Superior temporal gyrus (tissue), 1 donor: Measurements from ENCODE around the gene NHSL2.
"Not testable (repeated sequence)": the region's sequence is repeated elsewhere in the genome, so short reads cannot be mapped to it uniquely, and the experiment has no call there.

Experiments used
- DNase-seq: peaks from one replicate; pipeline ENCODE4 v3.0.0-alpha.2; 2016; ENCODE audit errors: extremely low spot score

Gene NHSL2

DNA sequence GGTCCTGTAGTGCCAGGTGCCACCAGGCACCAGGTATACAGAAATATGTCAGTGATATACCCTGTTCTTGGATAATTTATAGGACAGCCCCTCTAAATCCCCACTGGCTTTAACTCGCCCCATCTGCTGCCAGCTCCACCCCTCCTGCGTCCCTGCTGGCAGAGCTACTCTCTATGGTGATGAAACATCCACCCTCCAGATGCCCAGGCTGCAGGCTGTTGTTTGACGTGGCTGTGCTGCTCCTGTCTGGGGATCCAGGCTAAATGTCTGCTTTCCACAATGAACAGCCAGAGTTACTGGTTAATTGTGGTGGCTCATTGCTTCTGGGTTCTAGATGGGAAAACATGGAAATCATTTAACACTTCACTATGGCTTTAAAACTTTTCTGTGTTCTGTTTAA lies 12.9 kb downstream of the NHSL2 start:
- DNase-seq: no peak

GRCh38 chrX:71927040-71927439 lies 16.4 kb downstream of the NHSL2 start:
- no peak for DNase-seq

GRCh38 chrX:71928856-71929255 lies 18.2 kb downstream of the NHSL2 start:
- no peak for DNase-seq

DNA sequence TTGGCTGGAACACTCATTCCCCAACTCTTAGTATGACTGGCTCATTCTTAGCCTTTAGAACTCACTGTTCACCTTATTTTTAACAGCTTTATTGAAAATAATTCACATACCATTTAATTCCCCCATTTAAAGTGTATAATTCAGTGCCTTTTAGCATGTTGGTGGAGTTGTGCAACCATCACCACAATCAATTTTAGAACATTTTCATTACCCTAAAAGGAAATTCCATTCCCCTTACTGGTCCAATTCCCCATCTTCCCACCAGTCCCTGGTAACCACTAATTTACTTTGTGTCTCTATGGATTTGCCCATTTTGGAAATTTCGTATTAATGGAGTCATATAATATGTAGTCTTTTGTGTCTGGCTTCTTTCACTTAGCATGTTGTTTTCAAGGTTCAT lies 19.7 kb downstream of the NHSL2 start:
- no peak for DNase-seq

- DNase-seq: no peak
These were observed 24.8 kb downstream of the NHSL2 start for GRCh38 chrX:71935476-71935875.

- DNase-seq: no peak
These were observed 26.0 kb downstream of the NHSL2 start for GRCh38 chrX:71936632-71937031.

DNA sequence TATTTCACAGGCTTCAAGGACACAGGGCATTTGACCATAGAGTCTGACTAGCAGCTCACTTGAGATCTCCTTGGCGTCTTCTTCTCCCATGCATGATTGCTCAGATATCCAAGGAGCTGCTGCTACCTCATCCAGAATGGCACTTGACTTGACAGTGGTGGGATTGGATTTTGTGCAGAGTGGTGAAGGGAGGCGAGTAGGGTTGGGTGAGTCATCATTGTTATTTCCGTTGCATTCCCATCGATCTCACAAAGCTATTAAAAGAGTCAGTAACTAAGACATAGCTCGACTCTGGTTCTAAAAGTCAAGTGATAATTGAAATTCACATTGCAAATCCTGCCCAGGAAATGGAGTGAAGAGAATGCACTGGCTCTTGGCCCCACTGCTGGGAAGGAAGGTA lies 27.7 kb downstream of the NHSL2 start:
- no peak for DNase-seq

DNA sequence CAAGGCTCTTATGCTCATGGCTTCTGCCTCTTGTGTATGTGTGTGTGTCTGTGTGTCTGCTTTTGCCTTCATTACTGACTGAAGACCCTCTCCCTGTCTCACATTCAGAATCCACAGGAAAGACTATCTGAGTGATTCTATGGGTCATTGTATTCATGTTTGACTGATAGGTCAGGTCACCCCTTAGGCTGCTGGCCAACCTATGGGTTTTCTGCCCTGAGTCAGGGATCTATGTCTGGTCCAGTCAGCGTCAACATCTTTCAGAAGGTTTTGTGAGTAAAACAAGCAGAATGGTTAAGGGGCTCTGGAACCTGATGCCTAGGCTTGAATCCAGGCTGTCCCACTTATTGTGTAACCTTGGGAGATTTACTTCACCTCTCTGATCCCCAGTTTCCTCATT lies 30.5 kb downstream of the NHSL2 start:
- no peak for DNase-seq

GRCh38 chrX:71941776-71942175 lies 31.1 kb downstream of the NHSL2 start:
- DNase-seq: no peak

- DNase-seq: no peak
These were observed 33.7 kb downstream of the NHSL2 start for GRCh38 chrX:71944369-71944768.

DNA sequence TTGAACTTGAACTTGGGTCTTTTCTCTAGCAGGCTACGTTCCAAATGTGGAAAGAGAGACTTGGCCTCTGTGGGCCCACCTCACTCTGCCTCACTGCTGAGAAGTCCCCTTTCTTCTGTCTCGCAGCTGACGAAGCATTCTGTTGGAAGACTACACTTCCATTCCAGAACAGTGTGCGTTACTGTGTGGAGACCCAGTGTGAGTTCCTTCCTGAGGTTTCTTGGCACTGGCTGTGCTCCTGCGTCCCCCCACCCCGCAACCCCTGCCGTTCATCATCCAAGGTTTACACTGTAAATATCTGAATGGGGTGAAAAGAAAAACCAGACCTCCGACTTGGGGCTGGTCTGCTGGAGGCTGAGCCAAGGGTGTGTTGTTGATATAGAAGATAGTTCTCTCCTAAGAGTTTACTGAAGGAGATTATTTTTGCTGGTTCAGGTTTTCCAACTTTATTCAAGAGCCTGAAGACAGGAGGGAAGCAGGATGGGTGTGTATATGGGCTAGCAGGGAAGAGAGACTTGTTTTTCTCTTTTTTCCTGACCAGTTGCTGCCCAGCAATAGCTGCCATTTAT lies 34.7 kb downstream of the NHSL2 start:
- no peak for DNase-seq

DNA sequence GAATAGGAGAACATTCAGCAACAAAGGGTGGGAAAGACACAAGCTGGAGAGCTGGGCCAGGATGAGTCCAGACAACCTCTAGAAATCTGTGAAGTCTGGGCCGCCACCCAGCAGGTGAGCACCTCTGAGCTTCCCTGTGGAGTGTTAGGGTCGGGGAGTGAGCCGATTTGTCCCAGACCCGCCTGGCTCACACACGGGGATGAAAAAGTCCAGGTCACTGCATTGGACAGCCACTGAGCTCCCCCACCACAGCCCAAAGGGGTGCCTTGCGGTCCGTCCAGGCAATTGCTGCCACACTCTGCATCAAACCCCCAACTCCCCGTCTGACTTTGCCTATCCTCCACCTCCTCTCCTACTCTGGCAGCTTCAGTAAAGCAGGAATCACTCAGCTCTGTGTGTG lies 38.7 kb downstream of the NHSL2 start:
- DNase-seq: no peak

DNA sequence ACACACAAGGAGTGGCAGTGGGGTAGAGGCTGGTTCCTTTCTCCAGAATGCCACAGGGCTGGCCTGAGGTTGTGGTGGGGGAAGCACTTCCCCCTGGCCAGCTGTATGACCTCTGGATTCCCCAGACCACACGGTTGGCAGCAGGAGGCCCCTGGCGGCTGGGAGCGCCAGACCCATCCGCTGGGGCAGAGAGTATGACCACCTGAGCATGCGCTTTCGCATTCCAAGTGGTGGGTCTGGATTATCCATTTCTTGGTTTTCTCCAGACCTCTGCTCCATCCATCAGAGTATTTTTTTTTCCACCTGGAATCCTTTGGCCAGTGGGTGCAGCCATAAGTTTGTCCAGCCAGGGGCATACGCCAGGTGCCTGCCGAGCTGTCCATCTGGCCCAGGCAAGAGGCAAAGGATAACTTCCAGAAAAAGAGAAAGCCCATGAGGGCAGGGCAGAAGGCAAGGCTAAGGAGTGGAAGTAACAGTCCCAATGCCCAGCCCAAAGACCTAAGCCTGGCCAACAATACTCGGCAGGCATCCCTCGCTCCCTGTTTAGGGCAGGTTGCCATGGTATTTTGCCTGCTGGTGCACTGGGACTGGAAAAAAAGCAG lies 39.3 kb downstream of the NHSL2 start:
- DNase-seq: no peak

GRCh38 chrX:71953391-71953790 lies 42.7 kb downstream of the NHSL2 start:
- no peak for DNase-seq

DNA sequence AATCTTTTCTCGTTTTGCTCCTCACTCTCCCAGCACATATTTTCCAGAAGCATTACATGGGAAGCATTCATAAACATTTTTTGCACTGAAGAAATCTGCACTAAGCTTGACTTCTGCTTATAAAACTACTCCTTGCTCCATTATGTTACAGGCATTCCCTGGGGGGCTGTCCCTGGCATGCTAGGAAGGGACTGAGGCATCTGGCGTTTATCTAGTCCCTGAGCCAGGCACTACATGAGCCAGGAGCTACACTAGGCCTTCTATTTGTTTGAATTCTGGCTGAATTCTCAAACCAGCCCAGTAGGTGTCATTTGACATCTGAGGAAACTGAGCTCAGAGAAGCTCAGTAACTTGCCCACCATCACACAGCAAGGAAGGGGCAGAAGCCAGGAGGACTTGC lies 43.3 kb downstream of the NHSL2 start:
- DNase-seq: no peak

DNA sequence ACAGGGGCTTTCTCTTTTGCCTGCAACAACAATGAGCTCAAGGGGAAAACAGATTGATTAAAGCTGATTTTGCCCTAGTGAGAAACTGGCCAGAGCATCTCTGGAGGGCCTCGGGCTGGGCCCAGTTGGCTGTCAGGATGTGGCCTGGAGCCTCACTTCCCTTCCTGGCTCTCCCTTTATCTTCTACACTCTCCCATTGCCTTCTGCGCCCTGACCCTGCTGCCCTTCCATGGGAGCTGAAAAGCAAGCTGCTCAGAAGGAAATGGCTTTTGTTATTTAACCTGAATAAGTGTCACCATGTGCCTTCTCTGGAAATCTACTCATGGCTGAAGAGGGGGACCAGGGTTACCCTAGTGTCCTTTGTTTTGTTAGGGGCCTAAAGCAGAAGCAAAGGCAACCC lies 43.8 kb downstream of the NHSL2 start:
- no peak for DNase-seq

DNA sequence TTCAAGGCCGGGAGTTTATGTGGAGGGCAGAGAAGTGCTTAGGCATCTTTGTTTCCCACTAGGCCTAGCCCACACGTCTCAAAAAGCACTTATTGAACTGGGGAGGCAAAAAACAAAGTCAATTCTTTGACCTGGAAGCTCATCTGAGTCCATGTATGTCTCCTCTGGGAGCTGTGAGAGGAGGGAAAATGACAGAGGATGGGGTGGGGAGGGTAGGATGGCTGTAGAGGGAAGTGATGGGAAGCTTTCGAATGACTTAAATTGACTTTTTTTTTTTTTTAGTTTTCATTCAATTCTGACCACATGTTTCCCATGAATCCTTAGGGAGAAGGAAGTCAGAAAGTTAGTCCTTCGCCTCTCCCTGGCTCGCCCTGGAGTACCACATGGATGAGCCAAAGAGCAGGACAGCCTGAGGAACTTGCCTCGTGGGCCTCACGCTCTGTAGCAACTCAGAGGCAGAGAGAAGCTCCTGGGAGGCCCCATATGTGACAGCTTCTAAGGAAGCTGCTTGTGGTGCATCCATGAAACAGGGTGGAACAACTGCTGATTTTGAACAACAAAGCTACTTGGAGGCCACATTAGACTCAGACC lies 45.0 kb downstream of the NHSL2 start:
- DNase-seq: no peak

- DNase-seq: no peak
These were observed 47.6 kb downstream of the NHSL2 start for GRCh38 chrX:71958281-71958675.

DNA sequence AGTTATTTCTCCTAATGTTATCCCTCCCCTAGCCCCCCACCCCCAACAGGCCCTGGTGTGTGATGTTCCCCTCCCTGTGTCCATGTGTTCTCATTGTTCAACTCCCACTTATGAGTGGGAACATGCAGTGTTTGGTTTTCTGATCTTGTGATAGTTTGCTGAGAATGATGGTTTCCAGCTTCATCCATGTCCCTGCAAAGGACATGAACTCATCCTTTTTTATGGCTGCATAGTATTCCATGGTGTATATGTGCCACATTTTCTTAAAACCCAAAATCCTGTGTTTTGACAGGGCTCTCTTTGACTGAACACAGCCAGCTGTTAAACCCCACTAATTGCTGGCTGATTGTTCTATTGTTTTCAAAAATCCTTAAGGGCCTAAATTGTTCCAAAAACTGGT lies 53.5 kb downstream of the NHSL2 start:
- not testable (repeated sequence) for DNase-seq

DNA sequence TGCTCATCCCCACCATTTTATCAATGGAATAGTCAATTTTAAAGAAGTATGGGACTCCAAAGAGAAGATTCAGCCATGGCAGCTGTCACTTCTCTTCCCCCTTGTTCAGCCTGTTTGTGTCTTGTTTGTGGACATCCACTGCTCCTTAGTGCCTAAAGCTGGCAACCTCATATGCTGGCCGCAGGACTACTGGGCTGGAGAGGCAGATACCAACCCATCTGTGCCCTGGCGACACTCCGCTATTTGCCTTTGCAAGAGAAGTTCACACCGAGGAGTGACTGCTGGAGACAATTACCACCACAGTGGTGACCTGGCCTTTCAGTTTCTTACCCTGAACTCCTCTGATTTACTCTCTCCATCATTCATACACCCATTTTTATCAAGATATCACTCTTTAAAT lies 64.3 kb downstream of the NHSL2 start:
- DNase-seq: no peak

- DNase-seq: no peak
These were observed 66.1 kb downstream of the NHSL2 start for GRCh38 chrX:71976753-71977152.

- DNase-seq: no peak
These were observed 67.5 kb downstream of the NHSL2 start for GRCh38 chrX:71978164-71978563.

DNA sequence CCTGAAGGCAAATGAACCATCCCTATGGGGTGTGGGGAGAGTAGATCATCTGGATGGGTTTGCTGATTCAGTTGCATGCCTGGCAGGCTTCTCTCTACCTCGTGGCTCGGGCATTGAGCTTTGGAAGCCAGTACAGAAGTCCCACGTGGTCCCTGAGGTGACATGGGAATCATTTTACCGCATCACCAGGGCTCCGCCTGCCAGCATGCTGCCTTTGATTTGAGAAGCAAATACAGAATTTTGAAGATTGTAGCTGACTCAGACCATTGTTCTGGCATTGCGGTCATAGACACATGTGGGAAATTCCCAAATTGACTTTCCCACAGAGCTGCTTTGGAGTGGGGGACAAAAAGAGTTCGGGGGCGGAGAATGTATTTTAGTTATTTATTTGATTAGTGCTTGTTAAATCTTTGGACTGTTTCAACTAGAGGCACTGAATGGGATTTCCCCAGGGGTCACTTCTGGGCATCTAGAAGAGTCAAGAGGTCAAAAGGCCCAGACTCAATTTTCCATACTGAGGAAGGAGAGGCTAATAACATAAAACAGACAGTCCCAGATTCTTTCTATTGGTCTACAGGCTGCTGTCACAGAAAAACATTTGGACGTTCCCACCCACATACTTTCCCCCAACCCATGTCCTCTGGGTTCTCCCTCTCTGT lies 79.3 kb downstream of the NHSL2 start:
- DNase-seq: no peak
